OCI-LY1 (cell line): ENCODE results near the gene ARHGEF16.

Source experiments
- H2AFZ ChIP-seq: fragments of 200-600 bp; sonication (generic), shearing (Covaris generic); 2 replicates; pipeline ENCODE4 v1.6.0; 2014; ENCODE audit warnings: antibody characterized with exemption, mild to moderate bottlenecking, low read length
- H3F3A ChIP-seq: fragments of 200-600 bp; sonication (generic), shearing (Covaris generic); 2 replicates; pipeline ENCODE4 v1.6.0; 2014; ENCODE audit warnings: mild to moderate bottlenecking, antibody characterized with exemption, low read length, moderate library complexity; ENCODE audit not compliant: insufficient read depth
- H3K27ac ChIP-seq: fragments of 200-600 bp; sonication (generic); 2 replicates; pipeline ENCODE4 v1.5.1; 2014; ENCODE audit warnings: low read length, mixed run types, mild to moderate bottlenecking, low read depth; ENCODE audit not compliant: poor library complexity, severe bottlenecking
- H3K27me3 ChIP-seq: fragments of 200-600 bp; sonication (generic); 2 replicates; pipeline ENCODE4 v1.6.0; 2014; ENCODE audit warnings: antibody characterized with exemption, mild to moderate bottlenecking, low read length, moderate library complexity; ENCODE audit not compliant: insufficient read depth
- H3K36me3 ChIP-seq: fragments of 200-600 bp; sonication (generic); 2 replicates; pipeline ENCODE4 v1.6.1; 2014; ENCODE audit warnings: mild to moderate bottlenecking, antibody characterized with exemption, low read length, moderate library complexity, mixed read lengths; ENCODE audit not compliant: insufficient read depth
- H3K4me1 ChIP-seq: fragments of 200-600 bp; sonication (generic); 2 replicates; pipeline ENCODE4 v1.5.1; 2014; ENCODE audit warnings: mild to moderate bottlenecking, low read length, moderate library complexity; ENCODE audit not compliant: insufficient read depth, severe bottlenecking
- H3K4me2 ChIP-seq: fragments of 200-600 bp; sonication (generic), shearing (Covaris generic); 2 replicates; pipeline ENCODE4 v1.6.1; 2014; ENCODE audit warnings: low read length
- H3K4me3 ChIP-seq: fragments of 200-600 bp; sonication (generic); 2 replicates; pipeline ENCODE4 v1.5.1; 2014; ENCODE audit warnings: low read length, low read depth, mild to moderate bottlenecking, mixed read lengths; ENCODE audit not compliant: poor library complexity, severe bottlenecking
- H3K79me2 ChIP-seq: fragments of 200-600 bp; shearing (Covaris generic); 2 replicates; pipeline ENCODE4 v1.6.1; 2016; ENCODE audit warnings: mixed run types, low read length, mixed read lengths; ENCODE audit not compliant: insufficient read depth
- H3K9ac ChIP-seq: fragments of 200-600 bp; sonication (generic), shearing (Covaris generic); 2 replicates; pipeline ENCODE4 v1.6.1; 2014; ENCODE audit warnings: mild to moderate bottlenecking, low read length, mixed read lengths
- H3K9me2 ChIP-seq: fragments of 200-600 bp; sonication (generic), shearing (Covaris generic); 2 replicates; pipeline ENCODE4 v1.6.1; 2014; ENCODE audit warnings: low read depth, mild to moderate bottlenecking, low read length, mixed read lengths
- H3K9me3 ChIP-seq: fragments of 200-600 bp; shearing (Covaris generic); 2 replicates; pipeline ENCODE4 v1.6.1; 2014; ENCODE audit warnings: low read length, mixed read lengths
- H4K20me1 ChIP-seq: fragments of 200-600 bp; sonication (generic), shearing (Covaris generic); 2 replicates; pipeline ENCODE4 v1.6.0; 2016; ENCODE audit warnings: mild to moderate bottlenecking, low read length; ENCODE audit not compliant: insufficient read depth
- EZH2 ChIP-seq: fragments of 200-600 bp; sonication (generic), shearing (Covaris generic); IDR thresholded peaks from 2 replicates; pipeline ENCODE4 v1.8.0; 2017; ENCODE audit warnings: borderline replicate concordance, mixed run types, mild to moderate bottlenecking, antibody characterized with exemption, low read length, moderate library complexity, mixed read lengths
- TF ChIP-seq, protein P1 (sequence below): fragments of 200-600 bp; sonication (generic), shearing (Covaris generic); IDR thresholded peaks from 2 replicates; pipeline ENCODE4 v1.5.1; 2017; ENCODE audit warnings: mild to moderate bottlenecking, antibody characterized with exemption, low read length, moderate library complexity, mixed read lengths

Gene ARHGEF16

DNA sequence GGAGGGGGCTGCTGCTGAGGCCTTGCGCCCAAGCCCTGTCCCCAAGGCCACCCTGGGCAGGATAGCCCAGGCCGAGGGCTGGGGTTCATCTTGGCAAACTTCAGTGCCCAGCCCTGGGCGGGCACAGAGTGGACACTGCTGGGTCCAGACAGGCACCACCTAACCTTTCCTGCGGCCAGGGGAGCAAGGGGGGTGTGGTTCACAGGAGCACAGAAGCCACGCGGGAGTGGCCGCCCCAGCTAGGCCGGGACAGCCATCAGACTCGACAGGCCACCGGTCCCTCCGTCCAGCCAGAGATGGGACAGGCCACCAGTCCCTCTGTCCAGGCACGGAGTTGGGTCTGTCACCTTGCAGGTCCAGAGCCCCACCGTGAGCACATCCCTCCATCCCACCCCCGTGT lies 28.9 kb downstream of the ARHGEF16 start:
- no peak for TF ChIP-seq EZH2
- TF ChIP-seq, protein P1, sequence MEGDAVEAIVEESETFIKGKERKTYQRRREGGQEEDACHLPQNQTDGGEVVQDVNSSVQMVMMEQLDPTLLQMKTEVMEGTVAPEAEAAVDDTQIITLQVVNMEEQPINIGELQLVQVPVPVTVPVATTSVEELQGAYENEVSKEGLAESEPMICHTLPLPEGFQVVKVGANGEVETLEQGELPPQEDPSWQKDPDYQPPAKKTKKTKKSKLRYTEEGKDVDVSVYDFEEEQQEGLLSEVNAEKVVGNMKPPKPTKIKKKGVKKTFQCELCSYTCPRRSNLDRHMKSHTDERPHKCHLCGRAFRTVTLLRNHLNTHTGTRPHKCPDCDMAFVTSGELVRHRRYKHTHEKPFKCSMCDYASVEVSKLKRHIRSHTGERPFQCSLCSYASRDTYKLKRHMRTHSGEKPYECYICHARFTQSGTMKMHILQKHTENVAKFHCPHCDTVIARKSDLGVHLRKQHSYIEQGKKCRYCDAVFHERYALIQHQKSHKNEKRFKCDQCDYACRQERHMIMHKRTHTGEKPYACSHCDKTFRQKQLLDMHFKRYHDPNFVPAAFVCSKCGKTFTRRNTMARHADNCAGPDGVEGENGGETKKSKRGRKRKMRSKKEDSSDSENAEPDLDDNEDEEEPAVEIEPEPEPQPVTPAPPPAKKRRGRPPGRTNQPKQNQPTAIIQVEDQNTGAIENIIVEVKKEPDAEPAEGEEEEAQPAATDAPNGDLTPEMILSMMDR: no peak
- Histone ChIP-seq H3K9ac (no peak overlapping the region), H2AFZ (no peak overlapping the region), H3K4me3 (no peak overlapping the region), H3K9me3 (peaks cover 5% of the 10 kb centered on the region), H4K20me1 (no peaks in the 10 kb centered on the region), H3K4me2 (no peak overlapping the region), H3F3A (no peaks in the 10 kb centered on the region), H3K9me2 (no peaks in the 10 kb centered on the region), H3K79me2 (no peaks in the 10 kb centered on the region), H3K36me3 (no peaks in the 10 kb centered on the region; the same call in 1 of the 2 replicates), H3K4me1 (no peaks in the 10 kb centered on the region), H3K27ac (no peak overlapping the region), H3K27me3 (peaks cover 4% of the 10 kb centered on the region; the same call in 1 of the 2 replicates)

DNA sequence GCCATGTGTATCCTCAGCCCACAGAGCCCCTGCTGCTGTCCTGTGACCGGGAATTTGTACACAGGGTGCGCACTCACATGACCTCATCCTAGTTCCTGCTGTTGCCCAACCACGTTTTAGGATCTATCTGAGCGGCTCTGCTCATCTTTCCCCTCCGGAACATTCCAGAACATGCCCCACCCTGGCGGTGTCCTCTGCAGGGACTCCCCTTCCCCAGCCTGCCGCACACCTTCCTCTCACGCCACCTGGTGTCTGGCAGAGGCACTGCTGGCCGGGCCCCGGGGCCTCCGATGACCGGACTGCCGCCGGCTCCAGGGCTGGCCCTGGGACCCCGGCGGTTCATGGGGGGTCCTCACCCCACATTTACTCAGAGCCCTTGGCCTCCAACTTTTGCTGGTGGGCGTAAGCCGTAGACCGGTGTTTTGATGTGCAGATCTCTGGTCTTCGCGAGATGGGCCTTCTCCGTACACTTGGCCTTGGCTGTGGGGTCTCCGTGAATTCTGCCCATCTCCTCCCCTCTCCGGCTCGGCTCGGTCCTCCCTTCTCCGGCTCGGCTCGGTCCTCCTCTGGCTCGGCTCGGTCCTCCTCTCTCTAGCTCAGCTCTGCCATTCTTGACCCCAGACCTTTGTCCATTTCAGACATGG lies 29.5 kb downstream of the ARHGEF16 start:
- no peaks in the 10 kb centered on the region; the same call in 1 of the 2 replicates for H3K36me3 ChIP-seq
- H4K20me1 ChIP-seq: no peaks in the 10 kb centered on the region
- no peaks in the 10 kb centered on the region for H3F3A ChIP-seq

DNA sequence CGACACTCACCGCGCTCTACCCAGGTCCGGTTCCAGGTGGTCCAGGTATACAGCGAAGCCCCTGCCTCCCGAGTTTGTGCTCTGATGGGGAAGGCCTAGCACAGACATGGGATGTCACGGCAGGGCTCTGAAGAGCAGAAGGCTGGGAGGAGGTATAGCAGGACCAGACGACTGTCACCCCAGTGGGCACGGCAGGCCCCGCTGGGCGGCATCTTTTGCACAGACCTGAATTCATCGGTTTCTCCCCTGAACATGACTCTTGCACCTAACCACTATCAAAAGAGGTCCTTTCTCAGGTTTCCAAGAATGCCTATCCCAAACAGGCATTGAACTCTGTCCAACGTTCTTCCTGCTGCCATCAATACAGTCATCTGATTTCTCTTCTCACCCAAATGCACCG lies 30.6 kb downstream of the ARHGEF16 start:
- Histone ChIP-seq H3K27ac (no peak overlapping the region), H3K27me3 (peaks cover 15% of the 10 kb centered on the region), H3K4me3 (no peak overlapping the region), H3K9me3 (peaks cover 8% of the 10 kb centered on the region), H3K36me3 (no peaks in the 10 kb centered on the region; the same call in 1 of the 2 replicates), H3K79me2 (no peaks in the 10 kb centered on the region), H4K20me1 (no peaks in the 10 kb centered on the region), H3K4me1 (no peaks in the 10 kb centered on the region), H3K9me2 (no peaks in the 10 kb centered on the region), H3K9ac (no peak overlapping the region), H2AFZ (no peak overlapping the region), H3F3A (no peaks in the 10 kb centered on the region), H3K4me2 (no peak overlapping the region)
- no peak for TF ChIP-seq EZH2
- TF ChIP-seq, protein P1: no peak

More for the DNA sequence above, 29.5 kb downstream of the ARHGEF16 start:
- H3K4me3 ChIP-seq: no peak overlapping the region
- H3K79me2 ChIP-seq: no peaks in the 10 kb centered on the region
- TF ChIP-seq, protein P1: peak; percentile 81
- no peak for TF ChIP-seq EZH2
- H3K9me3 ChIP-seq: peaks cover 8% of the 10 kb centered on the region
- H3K4me2 ChIP-seq: no peak overlapping the region
- no peak overlapping the region for H2AFZ ChIP-seq
- peaks cover 9% of the 10 kb centered on the region for H3K27me3 ChIP-seq
- no peaks in the 10 kb centered on the region for H3K9me2 ChIP-seq
- H3K4me1 ChIP-seq: no peaks in the 10 kb centered on the region
- H3K27ac ChIP-seq: no peak overlapping the region
- no peak overlapping the region for H3K9ac ChIP-seq
